ENCODE data around the gene LRMDA.
"Not testable (repeated sequence)": the region's sequence is repeated elsewhere in the genome, so short reads cannot be mapped to it uniquely, and the experiment has no call there.

Gene LRMDA

DNA sequence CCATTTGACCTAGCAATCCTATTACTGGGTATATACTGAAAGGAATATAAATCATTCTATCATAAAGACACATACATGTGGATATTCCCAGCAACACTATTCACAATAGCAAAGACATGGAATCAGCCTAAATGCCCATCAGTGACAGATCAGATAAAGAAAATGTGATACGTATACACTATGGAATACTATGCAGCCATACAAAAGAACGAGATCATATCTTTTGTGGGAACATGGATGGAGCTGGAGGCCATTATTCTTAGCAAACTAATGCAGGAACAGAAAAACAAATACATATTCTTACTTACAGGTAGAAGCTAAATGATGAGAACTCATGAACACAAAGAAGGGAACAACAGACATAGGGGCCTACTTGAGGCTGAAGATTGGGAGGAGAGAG is 629.6 kb downstream of the LRMDA start:
- CTCF ChIA-PET; H3K9me3 ChIP-seq (ENCODE audit: control insufficient read depth, insufficient read depth, low read depth, low read length); H3K4me3 ChIP-seq (ENCODE audit: low read depth, low read length); H3K4me1 ChIP-seq (ENCODE audit: control insufficient read depth, insufficient read depth, low read length); H3K36me3 ChIP-seq (ENCODE audit: control insufficient read depth in 2 of 2, insufficient read depth in 1 of 2, low read length in 2 of 2); H3K27ac ChIP-seq (ENCODE audit: extremely low read depth, low read depth, low read length); POLR2A ChIA-PET: not testable (repeated sequence)
- TF ChIP-seq ZNF146 (tag by site-specific recombination; IDR thresholded peaks at IDR 0.05), result peak; percentile 60; the same call in 1 of the 2 replicates

- CTCF ChIA-PET, result interaction anchor here (1.2 kb wide), 1 partner anchor 21 kb away, joined by 5 read pairs; no protein-coding TSS in a partner anchor
- Histone ChIP-seq H3K36me3 (ENCODE audit: control insufficient read depth in 2 of 2, insufficient read depth in 1 of 2, low read length in 2 of 2) (no peaks in the 10 kb centered on the region), H3K27ac (ENCODE audit: extremely low read depth, low read depth, low read length) (no peak overlapping the region), H3K4me3 (ENCODE audit: low read depth, low read length) (no peak overlapping the region), H3K4me1 (ENCODE audit: control insufficient read depth, insufficient read depth, low read length) (no peaks in the 10 kb centered on the region), H3K9me3 (ENCODE audit: control insufficient read depth, insufficient read depth, low read depth, low read length) (no peaks in the 10 kb centered on the region)
- POLR2A ChIA-PET, result no interaction called here
- TF ChIP-seq ZNF843 (tag by site-specific recombination; IDR thresholded peaks at IDR 0.05), result no peak
- TF ChIP-seq, protein P1, sequence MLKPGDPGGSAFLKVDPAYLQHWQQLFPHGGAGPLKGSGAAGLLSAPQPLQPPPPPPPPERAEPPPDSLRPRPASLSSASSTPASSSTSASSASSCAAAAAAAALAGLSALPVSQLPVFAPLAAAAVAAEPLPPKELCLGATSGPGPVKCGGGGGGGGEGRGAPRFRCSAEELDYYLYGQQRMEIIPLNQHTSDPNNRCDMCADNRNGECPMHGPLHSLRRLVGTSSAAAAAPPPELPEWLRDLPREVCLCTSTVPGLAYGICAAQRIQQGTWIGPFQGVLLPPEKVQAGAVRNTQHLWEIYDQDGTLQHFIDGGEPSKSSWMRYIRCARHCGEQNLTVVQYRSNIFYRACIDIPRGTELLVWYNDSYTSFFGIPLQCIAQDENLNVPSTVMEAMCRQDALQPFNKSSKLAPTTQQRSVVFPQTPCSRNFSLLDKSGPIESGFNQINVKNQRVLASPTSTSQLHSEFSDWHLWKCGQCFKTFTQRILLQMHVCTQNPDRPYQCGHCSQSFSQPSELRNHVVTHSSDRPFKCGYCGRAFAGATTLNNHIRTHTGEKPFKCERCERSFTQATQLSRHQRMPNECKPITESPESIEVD (tag by site-specific recombination; IDR thresholded peaks at IDR 0.05), result no peak
- no peak for TF ChIP-seq ZNF354C (tag by site-specific recombination; IDR thresholded peaks at IDR 0.05; ENCODE audit: borderline replicate concordance, low read depth)
- TF ChIP-seq, protein P2, sequence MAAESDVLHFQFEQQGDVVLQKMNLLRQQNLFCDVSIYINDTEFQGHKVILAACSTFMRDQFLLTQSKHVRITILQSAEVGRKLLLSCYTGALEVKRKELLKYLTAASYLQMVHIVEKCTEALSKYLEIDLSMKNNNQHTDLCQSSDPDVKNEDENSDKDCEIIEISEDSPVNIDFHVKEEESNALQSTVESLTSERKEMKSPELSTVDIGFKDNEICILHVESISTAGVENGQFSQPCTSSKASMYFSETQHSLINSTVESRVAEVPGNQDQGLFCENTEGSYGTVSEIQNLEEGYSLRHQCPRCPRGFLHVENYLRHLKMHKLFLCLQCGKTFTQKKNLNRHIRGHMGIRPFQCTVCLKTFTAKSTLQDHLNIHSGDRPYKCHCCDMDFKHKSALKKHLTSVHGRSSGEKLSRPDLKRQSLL (tag by site-specific recombination; IDR thresholded peaks at IDR 0.05), result no peak
- no peak for TF ChIP-seq ZNF558 (tag by site-specific recombination; IDR thresholded peaks at IDR 0.05)
- no peak for TF ChIP-seq ZNF19 (tag by site-specific recombination; IDR thresholded peaks at IDR 0.05; ENCODE audit: low read depth)
- no peak for TF ChIP-seq ZNF677 (tag by site-specific recombination; IDR thresholded peaks at IDR 0.05)
- TF ChIP-seq, protein P3, sequence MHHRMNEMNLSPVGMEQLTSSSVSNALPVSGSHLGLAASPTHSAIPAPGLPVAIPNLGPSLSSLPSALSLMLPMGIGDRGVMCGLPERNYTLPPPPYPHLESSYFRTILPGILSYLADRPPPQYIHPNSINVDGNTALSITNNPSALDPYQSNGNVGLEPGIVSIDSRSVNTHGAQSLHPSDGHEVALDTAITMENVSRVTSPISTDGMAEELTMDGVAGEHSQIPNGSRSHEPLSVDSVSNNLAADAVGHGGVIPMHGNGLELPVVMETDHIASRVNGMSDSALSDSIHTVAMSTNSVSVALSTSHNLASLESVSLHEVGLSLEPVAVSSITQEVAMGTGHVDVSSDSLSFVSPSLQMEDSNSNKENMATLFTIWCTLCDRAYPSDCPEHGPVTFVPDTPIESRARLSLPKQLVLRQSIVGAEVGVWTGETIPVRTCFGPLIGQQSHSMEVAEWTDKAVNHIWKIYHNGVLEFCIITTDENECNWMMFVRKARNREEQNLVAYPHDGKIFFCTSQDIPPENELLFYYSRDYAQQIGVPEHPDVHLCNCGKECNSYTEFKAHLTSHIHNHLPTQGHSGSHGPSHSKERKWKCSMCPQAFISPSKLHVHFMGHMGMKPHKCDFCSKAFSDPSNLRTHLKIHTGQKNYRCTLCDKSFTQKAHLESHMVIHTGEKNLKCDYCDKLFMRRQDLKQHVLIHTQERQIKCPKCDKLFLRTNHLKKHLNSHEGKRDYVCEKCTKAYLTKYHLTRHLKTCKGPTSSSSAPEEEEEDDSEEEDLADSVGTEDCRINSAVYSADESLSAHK (tag by site-specific recombination; IDR thresholded peaks at IDR 0.05), result no peak
- TF ChIP-seq SP2 (tag by site-specific recombination; IDR thresholded peaks at IDR 0.05), result no peak
- no peak for TF ChIP-seq ZNF366 (tag by site-specific recombination; conservative IDR thresholded peaks at IDR 0.05)
- TF ChIP-seq ZNF350 (tag by site-specific recombination; IDR thresholded peaks at IDR 0.05), result no peak
- TF ChIP-seq ZNF624 (tag by site-specific recombination; IDR thresholded peaks at IDR 0.05), result no peak
- no peak for TF ChIP-seq ZNF391 (tag by site-specific recombination; IDR thresholded peaks at IDR 0.05; ENCODE audit: borderline replicate concordance, low read depth)
Observed at GRCh38 chr10:76066457-76066856, 635.0 kb downstream of the LRMDA start.

DNA sequence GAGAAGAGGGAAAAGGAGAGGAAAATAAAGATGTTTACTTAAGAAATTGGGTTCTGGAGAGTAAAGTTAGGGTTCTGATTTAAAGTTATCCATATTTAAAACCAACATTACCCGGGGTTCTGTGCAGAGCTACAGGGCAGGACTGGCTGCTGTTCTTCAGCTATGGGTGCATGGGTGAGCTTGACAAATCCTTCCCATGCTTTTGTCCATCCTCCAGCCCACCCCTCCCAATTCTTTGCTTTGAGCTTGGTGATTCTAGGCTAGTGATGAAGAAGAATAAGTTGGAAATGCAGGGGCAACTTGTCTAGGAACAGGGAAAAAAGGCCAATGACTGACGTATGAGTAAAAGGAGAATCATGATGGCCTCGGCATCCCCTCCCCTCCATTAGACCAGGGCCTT is 636.0 kb downstream of the LRMDA start:
- Histone ChIP-seq H3K4me1 (ENCODE audit: control insufficient read depth, insufficient read depth, low read length) (no peaks in the 10 kb centered on the region), H3K9me3 (ENCODE audit: control insufficient read depth, insufficient read depth, low read depth, low read length) (no peaks in the 10 kb centered on the region), H3K36me3 (ENCODE audit: control insufficient read depth in 2 of 2, insufficient read depth in 1 of 2, low read length in 2 of 2) (no peaks in the 10 kb centered on the region), H3K27ac (ENCODE audit: extremely low read depth, low read depth, low read length) (no peak overlapping the region), H3K4me3 (ENCODE audit: low read depth, low read length) (no peak overlapping the region)
- POLR2A ChIA-PET, result no interaction called here
- CTCF ChIA-PET, result interaction anchor here (1.2 kb wide), 1 partner anchor 20 kb away, joined by 5 read pairs; no protein-coding TSS in a partner anchor
- TF ChIP-seq CTCF (tag by site-specific recombination; IDR thresholded peaks at IDR 0.05) (no peak), ZEB2 (tag by site-specific recombination; IDR thresholded peaks at IDR 0.05) (no peak), ZNF529 (tag by site-specific recombination; IDR thresholded peaks at IDR 0.05; ENCODE audit: insufficient replicate concordance) (no peak), ZBTB7A (tag by site-specific recombination; IDR thresholded peaks at IDR 0.05; ENCODE audit: low read depth) (no peak), FEZF1 (tag by site-specific recombination; IDR thresholded peaks at IDR 0.05) (no peak), IKZF3 (tag by site-specific recombination; IDR thresholded peaks at IDR 0.05) (no peak), ZNF792 (tag by site-specific recombination; IDR thresholded peaks at IDR 0.05) (no peak)
- TF ChIP-seq, protein P4, sequence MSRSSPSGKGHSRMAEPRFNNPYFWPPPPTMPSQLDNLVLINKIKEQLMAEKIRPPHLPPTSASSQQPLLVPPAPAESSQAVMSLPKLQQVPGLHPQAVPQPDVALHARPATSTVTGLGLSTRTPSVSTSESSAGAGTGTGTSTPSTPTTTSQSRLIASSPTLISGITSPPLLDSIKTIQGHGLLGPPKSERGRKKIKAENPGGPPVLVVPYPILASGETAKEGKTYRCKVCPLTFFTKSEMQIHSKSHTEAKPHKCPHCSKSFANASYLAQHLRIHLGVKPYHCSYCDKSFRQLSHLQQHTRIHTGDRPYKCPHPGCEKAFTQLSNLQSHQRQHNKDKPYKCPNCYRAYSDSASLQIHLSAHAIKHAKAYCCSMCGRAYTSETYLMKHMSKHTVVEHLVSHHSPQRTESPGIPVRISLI (tag by site-specific recombination; IDR thresholded peaks at IDR 0.05), result no peak
- TF ChIP-seq, protein P5, sequence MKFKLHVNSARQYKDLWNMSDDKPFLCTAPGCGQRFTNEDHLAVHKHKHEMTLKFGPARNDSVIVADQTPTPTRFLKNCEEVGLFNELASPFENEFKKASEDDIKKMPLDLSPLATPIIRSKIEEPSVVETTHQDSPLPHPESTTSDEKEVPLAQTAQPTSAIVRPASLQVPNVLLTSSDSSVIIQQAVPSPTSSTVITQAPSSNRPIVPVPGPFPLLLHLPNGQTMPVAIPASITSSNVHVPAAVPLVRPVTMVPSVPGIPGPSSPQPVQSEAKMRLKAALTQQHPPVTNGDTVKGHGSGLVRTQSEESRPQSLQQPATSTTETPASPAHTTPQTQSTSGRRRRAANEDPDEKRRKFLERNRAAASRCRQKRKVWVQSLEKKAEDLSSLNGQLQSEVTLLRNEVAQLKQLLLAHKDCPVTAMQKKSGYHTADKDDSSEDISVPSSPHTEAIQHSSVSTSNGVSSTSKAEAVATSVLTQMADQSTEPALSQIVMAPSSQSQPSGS (tag by site-specific recombination; IDR thresholded peaks at IDR 0.05; ENCODE audit: low read depth), result no peak
